A673 (cell line): ENCODE measurements around the gene LRRK1. TPM values are rescaled to one million over a fixed set of nuclear protein-coding genes. Genes with fewer than 3 reads are reported as not detected.

Experiments
- BruUV-seq: library from RNA; stranded (reverse); fragments of 400-500 nt; replicated peaks from 2 replicates; lab custom pipeline; 2021; lab: Mats Ljungman, UMichigan
- CTCF ChIA-PET: fragments of 300-600 bp; sonication (Branson Sonifier 250); formaldehyde crosslinking; loops from one replicate; lab custom pipeline; 2022; ENCODE audit warnings: antibody characterized with exemption; lab: Charles Lee
- POLR2A ChIA-PET: fragments of 300-600 bp; sonication (Branson Sonifier 250); formaldehyde crosslinking; loops from one replicate; lab custom pipeline; 2022; ENCODE audit warnings: antibody characterized with exemption; ENCODE audit not compliant: low non-redundant PET; lab: Charles Lee
- DNase-seq: peaks from one replicate; pipeline ENCODE4 v3.0.0-alpha.2; 2015; ENCODE audit warnings: low spot score
- H3K27ac ChIP-seq: fragments of 200-600 bp; sonication (generic); 2 replicates; pipeline ENCODE4 v1.5.1; 2016; ENCODE audit warnings: mixed run types, low read depth, mild to moderate bottlenecking, mixed read lengths, antibody characterized with exemption, low read length; ENCODE audit not compliant: poor library complexity, severe bottlenecking
- H3K27me3 ChIP-seq: fragments of 200-600 bp; sonication (generic); replicated peaks from 2 replicates; pipeline ENCODE4 v1.6.1; 2017; ENCODE audit warnings: mixed run types, low read depth, mild to moderate bottlenecking, mixed read lengths, antibody characterized with exemption, low read length; ENCODE audit not compliant: insufficient read depth, poor library complexity
- H3K36me3 ChIP-seq: fragments of 200-600 bp; sonication (generic); 2 replicates; pipeline ENCODE4 v1.6.1; 2016; ENCODE audit warnings: mixed run types, mild to moderate bottlenecking, mixed read lengths, antibody characterized with exemption, low read length; ENCODE audit not compliant: insufficient read depth, poor library complexity, severe bottlenecking
- H3K4me1 ChIP-seq: fragments of 200-600 bp; sonication (generic); 2 replicates; pipeline ENCODE4 v1.6.1; 2017; ENCODE audit warnings: mixed run types, mild to moderate bottlenecking, mixed read lengths, antibody characterized with exemption, low read length; ENCODE audit not compliant: insufficient read depth, poor library complexity, severe bottlenecking
- H3K4me3 ChIP-seq: fragments of 200-600 bp; sonication (generic); 2 replicates; pipeline ENCODE4 v1.5.1; 2016; ENCODE audit warnings: low read depth, mixed run types, mild to moderate bottlenecking, mixed read lengths, low read length; ENCODE audit not compliant: poor library complexity, severe bottlenecking
- H3K9me3 ChIP-seq: fragments of 200-600 bp; sonication (generic); 2 replicates; pipeline ENCODE4 v1.6.1; 2016; ENCODE audit warnings: mixed run types, low read depth, mild to moderate bottlenecking, mixed read lengths, antibody characterized with exemption, low read length; ENCODE audit not compliant: poor library complexity, severe bottlenecking
- EZH2 ChIP-seq: fragments of 200-600 bp; sonication (generic); IDR thresholded peaks from 2 replicates; pipeline ENCODE4 v1.6.1; 2017; ENCODE audit warnings: borderline replicate concordance, low read depth, mild to moderate bottlenecking, mixed read lengths, antibody characterized with exemption, low read length; ENCODE audit not compliant: poor library complexity, severe bottlenecking
- intact Hi-C: fragments of 100-400 bp; cut with micrococcal nuclease; formaldehyde crosslinking; loops from one replicate; pipeline ENCODE4 v1.10.0; 2022; ENCODE audit not compliant: unreplicated experiment
- total RNA-seq: library from RNA; stranded (reverse); gene quantifications from 2 replicates; pipeline ENCODE4 v1.2.3, GENCODE V29; 2021
- TF ChIP-seq, protein P1 (sequence below): fragments of 300-800, 200-600 bp; sonication (generic); conservative IDR thresholded peaks from 2 replicates; pipeline ENCODE4 v1.5.1; 2017; ENCODE audit warnings: low read depth, mild to moderate bottlenecking, antibody characterized with exemption, low read length, moderate library complexity, mixed read lengths

LRRK1 gene
- total RNA-seq, 1 experiment from 2014 or later: 7.7 TPM

DNA sequence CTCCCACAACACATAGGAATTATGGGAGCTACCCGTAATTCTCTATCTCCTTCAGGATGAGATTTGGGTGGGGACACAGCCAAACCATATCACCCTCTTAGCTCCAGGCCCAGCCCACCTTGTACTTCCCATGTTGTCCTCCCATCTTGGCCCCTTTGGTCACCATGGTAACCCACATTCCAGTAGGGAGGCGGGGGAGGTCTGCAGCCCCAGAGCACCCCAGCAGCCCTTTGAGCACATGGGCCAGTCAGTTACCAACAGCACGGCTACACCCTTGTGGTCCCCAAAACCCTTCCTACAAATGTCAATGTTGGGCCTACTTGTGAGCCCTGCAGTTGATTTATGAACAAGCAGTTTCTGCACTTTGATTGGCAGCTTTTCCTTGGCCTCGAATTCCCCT is 84.5 kb downstream of the LRRK1 start:
- no TSS peak for BruUV-seq
- Histone ChIP-seq H3K36me3 (no peaks in the 10 kb centered on the region), H3K4me1 (peaks cover 6% of the 10 kb centered on the region), H3K4me3 (no peak overlapping the region), H3K27ac (no peak overlapping the region), H3K9me3 (no peaks in the 10 kb centered on the region), H3K27me3 (no peaks in the 10 kb centered on the region)
- ChIA-PET CTCF (no interaction called here), POLR2A (no interaction called here)
- DNase-seq: no peak
- intact Hi-C loops: loop anchor here (10.0 kb wide), 1 partner anchor 339 kb away; no protein-coding TSS in a partner anchor
- TF ChIP-seq, protein P1, sequence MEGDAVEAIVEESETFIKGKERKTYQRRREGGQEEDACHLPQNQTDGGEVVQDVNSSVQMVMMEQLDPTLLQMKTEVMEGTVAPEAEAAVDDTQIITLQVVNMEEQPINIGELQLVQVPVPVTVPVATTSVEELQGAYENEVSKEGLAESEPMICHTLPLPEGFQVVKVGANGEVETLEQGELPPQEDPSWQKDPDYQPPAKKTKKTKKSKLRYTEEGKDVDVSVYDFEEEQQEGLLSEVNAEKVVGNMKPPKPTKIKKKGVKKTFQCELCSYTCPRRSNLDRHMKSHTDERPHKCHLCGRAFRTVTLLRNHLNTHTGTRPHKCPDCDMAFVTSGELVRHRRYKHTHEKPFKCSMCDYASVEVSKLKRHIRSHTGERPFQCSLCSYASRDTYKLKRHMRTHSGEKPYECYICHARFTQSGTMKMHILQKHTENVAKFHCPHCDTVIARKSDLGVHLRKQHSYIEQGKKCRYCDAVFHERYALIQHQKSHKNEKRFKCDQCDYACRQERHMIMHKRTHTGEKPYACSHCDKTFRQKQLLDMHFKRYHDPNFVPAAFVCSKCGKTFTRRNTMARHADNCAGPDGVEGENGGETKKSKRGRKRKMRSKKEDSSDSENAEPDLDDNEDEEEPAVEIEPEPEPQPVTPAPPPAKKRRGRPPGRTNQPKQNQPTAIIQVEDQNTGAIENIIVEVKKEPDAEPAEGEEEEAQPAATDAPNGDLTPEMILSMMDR: no peak
- no peak for TF ChIP-seq EZH2

DNA sequence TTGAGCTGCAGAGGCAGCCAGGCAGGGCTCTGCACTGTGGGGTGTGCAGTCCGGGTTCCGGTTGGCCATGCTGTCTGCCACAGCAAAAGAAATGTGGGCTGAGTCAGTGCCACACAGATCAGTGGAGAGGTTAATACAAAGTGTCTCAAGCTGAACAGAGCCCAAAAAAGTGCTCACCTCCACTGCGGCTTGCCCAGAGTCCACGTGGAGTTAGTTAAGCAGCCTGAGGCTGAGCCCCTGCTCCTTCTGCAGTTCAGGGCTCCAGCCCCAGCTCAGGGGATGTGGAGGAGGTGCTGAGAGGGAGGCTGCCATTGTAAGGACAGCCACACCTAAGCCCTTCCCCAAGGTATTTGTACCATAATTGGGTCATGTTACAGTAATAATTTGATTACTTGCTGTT is 85.3 kb downstream of the LRRK1 start:
- POLR2A ChIA-PET: no interaction called here
- TF ChIP-seq EZH2: no peak
- TF ChIP-seq, protein P1: no peak
- Histone ChIP-seq H3K9me3 (no peaks in the 10 kb centered on the region), H3K27ac (no peak overlapping the region), H3K27me3 (no peaks in the 10 kb centered on the region), H3K4me3 (no peak overlapping the region), H3K4me1 (peaks cover 6% of the 10 kb centered on the region), H3K36me3 (no peaks in the 10 kb centered on the region)
- DNase-seq: no peak
- CTCF ChIA-PET: no interaction called here
- BruUV-seq: no TSS peak
- intact Hi-C loops: loop anchor here (10.0 kb wide), 1 partner anchor 340 kb away; no protein-coding TSS in a partner anchor

DNA sequence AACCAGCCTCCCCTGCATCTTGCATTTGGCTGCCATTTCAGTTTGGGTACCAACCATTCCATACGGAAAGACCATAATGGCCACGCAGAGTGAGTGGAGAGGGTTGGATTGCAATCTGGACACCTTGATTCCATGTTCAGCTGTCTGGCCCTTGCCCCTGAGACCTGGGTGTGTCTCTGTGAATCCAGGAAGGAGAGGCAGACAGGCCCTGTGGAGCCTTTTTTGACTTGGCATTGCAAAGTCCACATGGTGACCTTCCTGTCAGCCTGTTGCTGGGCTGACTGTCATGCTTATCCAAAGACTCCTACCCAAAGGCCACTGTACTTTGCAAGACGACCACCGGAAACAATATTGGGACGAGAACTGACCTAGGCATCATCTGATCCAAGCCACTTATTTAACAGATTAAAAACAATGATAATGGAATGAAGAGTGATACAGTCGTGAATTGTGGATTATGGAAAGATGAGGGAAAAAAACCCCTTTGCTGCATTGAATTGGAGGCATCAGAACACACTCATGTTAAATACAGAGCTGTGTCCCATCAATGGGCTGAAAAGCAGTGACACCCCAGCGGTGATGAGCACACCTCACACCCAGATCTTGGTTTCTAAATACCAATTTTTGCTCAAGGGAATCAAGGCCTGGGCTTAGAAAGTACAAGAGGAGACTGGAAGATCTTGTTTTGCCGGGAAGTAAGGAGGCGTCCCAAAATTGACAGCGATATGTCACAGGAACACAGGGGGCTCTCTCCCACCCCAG is 86.0 kb downstream of the LRRK1 start:
- BruUV-seq: no TSS peak
- Histone ChIP-seq H3K9me3 (no peaks in the 10 kb centered on the region), H3K36me3 (no peaks in the 10 kb centered on the region), H3K27me3 (no peaks in the 10 kb centered on the region), H3K4me1 (peaks cover 6% of the 10 kb centered on the region), H3K27ac (no peak overlapping the region), H3K4me3 (no peak overlapping the region)
- DNase-seq: no peak
- intact Hi-C loops: loop anchor here (5.0 to 10.0 kb wide), 2 partner anchors 340 to 653 kb away; no protein-coding TSS in a partner anchor
- POLR2A ChIA-PET: no interaction called here
- CTCF ChIA-PET: no interaction called here
- no peak for TF ChIP-seq EZH2
- TF ChIP-seq, protein P1: no peak
